Small intestine (tissue), 7 donors: ENCODE data around the gene PRODH2. TPM values are rescaled to one million over a fixed set of nuclear protein-coding genes. Genes with fewer than 3 reads are reported as not detected.

Source experiments
- DNase-seq, 2 donors: peaks; one replicate each; pipeline versions ENCODE4 v3.0.0 to v3.0.0-alpha.2; 2013
- FAIRE-seq: peaks from 2 replicates; lab custom pipeline; 2012; peaks lifted over from hg19 to GRCh38; lab: Jason Lieb, UNC
- H3K27ac ChIP-seq, 3 donors: one replicate each; pipeline ENCODE4 v1.5.1; 2013; ENCODE audit warnings: low read length in 2 of 3, mild to moderate bottlenecking in 2 of 3, control low read depth in 1 of 3, inconsistent platforms in 1 of 3, low read depth in 1 of 3, moderate library complexity in 1 of 3
- H3K27me3 ChIP-seq, 3 donors: one replicate each; pipeline ENCODE4 v1.6.1; 2013; ENCODE audit warnings: low read length in 3 of 3, inconsistent platforms in 1 of 3; ENCODE audit not compliant: control insufficient read depth in 3 of 3, insufficient read depth in 3 of 3
- H3K36me3 ChIP-seq, 3 donors: one replicate each; pipeline ENCODE4 v1.6.1; 2013; ENCODE audit warnings: low read length in 3 of 3, inconsistent platforms in 1 of 3, low read depth in 1 of 3, mild to moderate bottlenecking in 1 of 3, moderate library complexity in 1 of 3; ENCODE audit not compliant: control insufficient read depth in 3 of 3, insufficient read depth in 2 of 3
- H3K4me1 ChIP-seq, 3 donors: one replicate each; pipeline ENCODE4 v1.6.1; 2013; ENCODE audit warnings: low read length in 2 of 3, inconsistent platforms in 1 of 3, low read depth in 1 of 3, mild to moderate bottlenecking in 1 of 3, moderate library complexity in 1 of 3; ENCODE audit not compliant: control insufficient read depth in 3 of 3, insufficient read depth in 2 of 3
- H3K4me3 ChIP-seq, 3 donors: one replicate each; pipeline ENCODE4 v1.5.1; 2013; ENCODE audit warnings: low read length in 3 of 3, control low read depth in 1 of 3, inconsistent platforms in 1 of 3, low read depth in 1 of 3, mild to moderate bottlenecking in 1 of 3, moderate library complexity in 1 of 3
- H3K9me3 ChIP-seq, 2 donors: one replicate each; pipeline ENCODE4 v1.6.1; 2013; ENCODE audit warnings: low read depth in 1 of 2, low read length in 1 of 2; ENCODE audit not compliant: control insufficient read depth in 2 of 2, insufficient read depth in 1 of 2
- WGBS, 3 donors: extraction: QIAGEN DNeasy Blood & Tissue Kit; methylation state at CpG; one replicate each; pipeline ENCODE4 v1.1.7; 2013; 5-methylcytosine and 5-hydroxymethylcytosine counted together
- polyA plus RNA-seq, 4 donors: library from polyadenylated mRNA; stranded (reverse) in 3 of 4; unstranded in 1 of 4; fragments of 200-250 nt in 3 of 4; fragments of 120-200 nt in 1 of 4; gene quantifications; one replicate each; pipeline versions ENCODE4 v1.2.1 to v1.2.3, GENCODE V29; 2013
- donor health status: healthy with polysubstance abuse.
- donor health status: control.
- donor health status: control.
- donor health status: Bipolar disorder and iron deficiency.
- donor health status: healthy.

The PRODH2 gene
- polyA plus RNA-seq, 4 donors = 0.24 to 0.54 TPM; not detected in 2

- Histone ChIP-seq H3K27ac (no peak overlapping the region), H3K4me1 (peaks cover 0 to 9% (median 4%) of the 10 kb centered on the region in 3 donors), H3K27me3 (peaks cover 3 to 51% (median 14%) of the 10 kb centered on the region in 3 donors), H3K36me3 (no peaks in the 10 kb centered on the region), H3K9me3 (peaks cover 0 to under 1% of the 10 kb centered on the region in 2 donors), H3K4me3 (no peak overlapping the region)
- FAIRE-seq (no peak), DNase-seq (no peak)
- 22 to 61% (median 27%) methylated on average over 8 of the region's 8 CpGs for WGBS, 3 donors
Measured at GRCh38 chr19:35853038-35853756, 40.6 kb upstream of the PRODH2 start.

- no peak for FAIRE-seq
- H3K9me3 ChIP-seq = no peaks in the 10 kb centered on the region
- no peaks in the 10 kb centered on the region for H3K36me3 ChIP-seq
- DNase-seq = peak in 1 of 2 donors; percentile 32
- peaks cover 3 to 46% (median 12%) of the 10 kb centered on the region in 3 donors for H3K27me3 ChIP-seq
- H3K4me3 ChIP-seq = peak within 1 kb of the TSS in 1 of 3 donors; percentile 28
- no peak within 1 kb of the TSS for H3K27ac ChIP-seq
- peaks cover 0 to 9% (median 4%) of the 10 kb centered on the region in 3 donors for H3K4me1 ChIP-seq
- 52 to 61% (median 60%) methylated on average over 9 of the region's 9 CpGs for WGBS, 3 donors
Measured at GRCh38 chr19:35852029-35852780, 39.6 kb upstream of the PRODH2 start, which contains the start of gene NPHS1. TSS of gene NPHS1 (minus strand) at chr19:35852504. CDS start at chr19:35851837, 667 bp downstream.

GRCh38 chr19:35851213-35852028 lies 38.8 kb upstream of the PRODH2 start:
- WGBS, 3 donors = 44 to 47% (median 44%) methylated on average over 32 of the region's 32 CpGs
- peak overlapping the region in 1 of 3 donors; percentile 28 for H3K4me3 ChIP-seq
- peaks cover 0 to 7% (median 0%) of the 10 kb centered on the region in 3 donors for H3K4me1 ChIP-seq
- DNase-seq (peak in 1 of 2 donors; percentile 38), FAIRE-seq (no peak)
- H3K9me3 ChIP-seq = no peaks in the 10 kb centered on the region
- peaks cover 0 to 38% (median 8%) of the 10 kb centered on the region in 3 donors for H3K27me3 ChIP-seq
- no peaks in the 10 kb centered on the region for H3K36me3 ChIP-seq
- H3K27ac ChIP-seq = no peak overlapping the region

GRCh38 chr19:35848919-35849505 lies 36.4 kb upstream of the PRODH2 start:
- H3K4me1 ChIP-seq = peaks cover 0 to 9% (median 0%) of the 10 kb centered on the region in 3 donors
- FAIRE-seq (no peak), DNase-seq (no peak)
- no peaks in the 10 kb centered on the region for H3K36me3 ChIP-seq
- H3K4me3 ChIP-seq = no peak overlapping the region
- H3K9me3 ChIP-seq = no peaks in the 10 kb centered on the region
- WGBS, 3 donors = 92 to 96% (median 94%) methylated on average over 13 to 18 of the region's 18 CpGs
- peaks cover 0 to 39% (median 17%) of the 10 kb centered on the region in 3 donors for H3K27me3 ChIP-seq
- no peak overlapping the region for H3K27ac ChIP-seq

GRCh38 chr19:35848486-35848885 lies 35.8 kb upstream of the PRODH2 start:
- FAIRE-seq = no peak
- H3K27ac ChIP-seq = no peak overlapping the region
- 83 to 85% (median 85%) methylated on average over 7 to 8 of the region's 8 CpGs for WGBS, 3 donors
- H3K27me3 ChIP-seq = peaks cover 0 to 44% (median 18%) of the 10 kb centered on the region in 3 donors
- no peak for DNase-seq
- H3K4me1 ChIP-seq = peaks cover 0 to 10% (median 0%) of the 10 kb centered on the region in 3 donors
- peaks cover 0 to 3% of the 10 kb centered on the region in 2 donors for H3K9me3 ChIP-seq
- no peak overlapping the region for H3K4me3 ChIP-seq
- H3K36me3 ChIP-seq = no peaks in the 10 kb centered on the region

- 83 to 90% (median 85%) methylated on average over 8 of the region's 8 CpGs for WGBS, 3 donors
- Histone ChIP-seq H3K9me3 (peaks cover 0 to 4% of the 10 kb centered on the region in 2 donors), H3K4me1 (peaks cover 0 to 10% (median 0%) of the 10 kb centered on the region in 3 donors), H3K36me3 (no peaks in the 10 kb centered on the region), H3K4me3 (no peak overlapping the region), H3K27me3 (peaks cover 0 to 50% (median 18%) of the 10 kb centered on the region in 3 donors), H3K27ac (no peak overlapping the region)
- no peak for DNase-seq
- no peak for FAIRE-seq
Measured at GRCh38 chr19:35847911-35848310, 35.3 kb upstream of the PRODH2 start.

GRCh38 chr19:35846038-35846668 lies 33.5 kb upstream of the PRODH2 start:
- FAIRE-seq = no peak
- Histone ChIP-seq H3K27me3 (peaks cover 0 to 40% (median 14%) of the 10 kb centered on the region in 3 donors), H3K4me3 (peak overlapping the region in 1 of 3 donors; percentile 32), H3K27ac (no peak overlapping the region), H3K4me1 (peaks cover 0 to 10% (median 0%) of the 10 kb centered on the region in 3 donors), H3K9me3 (peaks cover 0 to 4% of the 10 kb centered on the region in 2 donors), H3K36me3 (no peaks in the 10 kb centered on the region)
- 1 to 5% (median 3%) methylated on average over 23 to 26 of the region's 26 CpGs for WGBS, 3 donors
- peak; percentile 30 to 41 for DNase-seq
